Hepatocyte (in vitro differentiated cells): Measurements from ENCODE around the gene SNX14.

Experiments used
- EZH2phosphoT487 ChIP-seq: fragments of 200-600 bp; sonication (generic); IDR thresholded peaks from one replicate; pipeline ENCODE4 v1.6.1; 2018; ENCODE audit warnings: antibody characterized with exemption, mild to moderate bottlenecking, low read depth, moderate library complexity; ENCODE audit not compliant: unreplicated experiment, severe bottlenecking
- TF ChIP-seq, protein P1 (sequence below): fragments of 200-600 bp; sonication (generic); IDR thresholded peaks from 2 replicates; pipeline ENCODE4 v1.5.1; 2016; ENCODE audit warnings: antibody characterized with exemption, mild to moderate bottlenecking; ENCODE audit not compliant: poor library complexity

DNA sequence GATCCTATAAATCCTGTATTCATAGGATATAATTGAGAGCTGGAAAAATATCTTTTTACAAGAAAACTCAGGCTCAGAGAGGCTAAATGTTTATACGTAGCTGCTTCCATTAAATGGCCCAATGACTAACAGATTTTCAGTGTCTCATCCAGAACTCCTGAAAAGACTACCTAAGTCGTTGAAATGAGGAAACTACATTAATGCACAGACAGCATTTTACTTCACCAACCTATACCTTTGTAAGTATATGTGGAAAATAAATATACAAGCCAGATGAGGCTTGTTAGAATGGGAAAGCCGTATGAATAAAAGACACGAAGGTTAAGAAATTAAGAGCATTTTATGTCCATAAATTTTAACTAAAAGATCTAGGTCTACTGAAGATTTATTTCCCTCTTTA lies 8.4 kb upstream of the SNX14 start:
- TF ChIP-seq, protein P1, sequence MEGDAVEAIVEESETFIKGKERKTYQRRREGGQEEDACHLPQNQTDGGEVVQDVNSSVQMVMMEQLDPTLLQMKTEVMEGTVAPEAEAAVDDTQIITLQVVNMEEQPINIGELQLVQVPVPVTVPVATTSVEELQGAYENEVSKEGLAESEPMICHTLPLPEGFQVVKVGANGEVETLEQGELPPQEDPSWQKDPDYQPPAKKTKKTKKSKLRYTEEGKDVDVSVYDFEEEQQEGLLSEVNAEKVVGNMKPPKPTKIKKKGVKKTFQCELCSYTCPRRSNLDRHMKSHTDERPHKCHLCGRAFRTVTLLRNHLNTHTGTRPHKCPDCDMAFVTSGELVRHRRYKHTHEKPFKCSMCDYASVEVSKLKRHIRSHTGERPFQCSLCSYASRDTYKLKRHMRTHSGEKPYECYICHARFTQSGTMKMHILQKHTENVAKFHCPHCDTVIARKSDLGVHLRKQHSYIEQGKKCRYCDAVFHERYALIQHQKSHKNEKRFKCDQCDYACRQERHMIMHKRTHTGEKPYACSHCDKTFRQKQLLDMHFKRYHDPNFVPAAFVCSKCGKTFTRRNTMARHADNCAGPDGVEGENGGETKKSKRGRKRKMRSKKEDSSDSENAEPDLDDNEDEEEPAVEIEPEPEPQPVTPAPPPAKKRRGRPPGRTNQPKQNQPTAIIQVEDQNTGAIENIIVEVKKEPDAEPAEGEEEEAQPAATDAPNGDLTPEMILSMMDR: no peak
- no peak for TF ChIP-seq EZH2phosphoT487
